CD4-positive, alpha-beta T cell (primary cell): ENCODE results near the gene KXD1. TPM values are rescaled to one million over a fixed set of nuclear protein-coding genes. Genes with fewer than 3 reads are reported as not detected.

ENCODE experiments used
- ATAC-seq: fragments of 200-7000 bp; cut with Tn5 transposase; one replicate; pipeline ENCODE4 v1.10.0; 2022; ENCODE audit warnings: mild to moderate bottlenecking; ENCODE audit not compliant: poor library complexity
- CTCF ChIA-PET: fragments of 350-600 bp; sonication (Branson Sonifier 250); formaldehyde crosslinking; loops from one replicate; lab custom pipeline; 2021; ENCODE audit warnings: antibody characterized with exemption, inconsistent platforms; lab: Charles Lee
- POLR2A ChIA-PET: fragments of 350-600 bp; sonication (Branson Sonifier 250); formaldehyde crosslinking; loops from one replicate; lab custom pipeline; 2021; ENCODE audit warnings: antibody characterized with exemption, inconsistent platforms; lab: Charles Lee
- DNase-seq, 14 experiments: peaks; one replicate each; pipeline ENCODE4 v3.0.0-alpha.2; 2013 to 2020; ENCODE audit warnings: mixed read lengths in 2 of 14
- H3K27ac ChIP-seq, 2 donors: one replicate each; pipeline versions ENCODE4 v1.5.1 to v1.7.0; 2013; ENCODE audit warnings: low read length in 2 of 2, low read depth in 1 of 2, mild to moderate bottlenecking in 1 of 2
- H3K27me3 ChIP-seq, 2 experiments: 1 replicate in 1 of 2; 2 replicates in 1 of 2; pipeline versions ENCODE4 v1.6.1 to v1.7.0; 2013; ENCODE audit warnings: low read length in 2 of 2, control low read depth in 1 of 2, mild to moderate bottlenecking in 1 of 2, moderate library complexity in 1 of 2; ENCODE audit not compliant: insufficient read depth in 2 of 2, control insufficient read depth in 1 of 2
- H3K36me3 ChIP-seq: one replicate; pipeline ENCODE4 v1.6.1; 2013; ENCODE audit warnings: low read length, control low read depth; ENCODE audit not compliant: insufficient read depth
- H3K4me1 ChIP-seq: one replicate; pipeline ENCODE4 v1.6.1; 2013; ENCODE audit warnings: low read length, control low read depth; ENCODE audit not compliant: insufficient read depth
- H3K4me3 ChIP-seq: one replicate; pipeline ENCODE4 v1.5.1; 2013; ENCODE audit warnings: mild to moderate bottlenecking, low read length, moderate library complexity
- H3K9me3 ChIP-seq, 2 experiments: 1 replicate in 1 of 2; 2 replicates in 1 of 2; pipeline versions ENCODE4 v1.6.1 to v1.7.0; 2013; ENCODE audit warnings: low read length in 2 of 2, mild to moderate bottlenecking in 2 of 2, control low read depth in 1 of 2, moderate library complexity in 1 of 2; ENCODE audit not compliant: control insufficient read depth in 1 of 2, insufficient read depth in 1 of 2
- H3K27ac Mint-ChIP-seq: one replicate; pipeline ENCODE4 v1.8.0; 2020; ENCODE audit warnings: mixed read lengths
- H3K27me3 Mint-ChIP-seq: one replicate; pipeline ENCODE4 v1.8.0; 2021; ENCODE audit warnings: mixed read lengths
- H3K36me3 Mint-ChIP-seq: one replicate; pipeline ENCODE4 v1.8.0; 2021; ENCODE audit warnings: low read depth, mixed read lengths
- H3K4me1 Mint-ChIP-seq: one replicate; pipeline ENCODE4 v1.8.0; 2021; ENCODE audit warnings: low read depth, mixed read lengths
- H3K4me3 Mint-ChIP-seq: one replicate; pipeline ENCODE4 v1.8.0; 2020; ENCODE audit warnings: mild to moderate bottlenecking, mixed read lengths
- H3K9me3 Mint-ChIP-seq: one replicate; pipeline ENCODE4 v1.8.0; 2020; ENCODE audit warnings: mixed read lengths
- CTCF ChIP-seq: fragments of 200-600 bp; IDR thresholded peaks from one replicate; pipeline ENCODE4 v1.8.0; 2022; ENCODE audit warnings: antibody characterized with exemption, mild to moderate bottlenecking
- intact Hi-C, 2 experiments: fragments of 100-400 bp; cut with DNase I in 1 of 2; cut with micrococcal nuclease in 1 of 2; formaldehyde crosslinking; loops; one replicate each; pipeline versions ENCODE4 v1.15.1 to v1.9.0; 2023 to 2025; cut with DNase I, micrococcal nuclease
- total RNA-seq, 174 experiments: library from RNA in 2 of 174; stranded (reverse) in 2 of 174; gene quantifications; one replicate each; pipeline ENCODE4 v1.2.3 and lab custom pipeline; 2021 to 2026

Gene KXD1
- total RNA-seq, 2 experiments from 2014 or later = 64.2 to 66.9 TPM

GRCh38 chr19:18594096-18594823 lies 36.6 kb downstream of the KXD1 start:
- H3K9me3 ChIP-seq = no peaks in the 10 kb centered on the region
- peak; percentile 74 for ATAC-seq
- peaks cover 4% of the 10 kb centered on the region for H3K27me3 Mint-ChIP-seq
- peak; percentile 73 for TF ChIP-seq CTCF
- H3K27me3 ChIP-seq = peaks cover 3 to 8% of the 10 kb centered on the region in 2 experiments
- ChIA-PET POLR2A (interaction anchor here (0.6 to 2.1 kb wide), 6 partner anchors 23 to 401 kb away, joined by 3 to 8 read pairs (median 4); partner anchors contain the start of genes ELL, MPV17L2 and UBA52), CTCF (interaction anchor here (0.6 to 2.0 kb wide), 23 partner anchors 9 to 253 kb away, joined by 3 to 11 read pairs (median 4); partner anchors contain the start of genes CRTC1, ELL, UBA52 and UPF1)
- H3K27ac ChIP-seq = no peak overlapping the region
- peaks cover 25% of the 10 kb centered on the region for H3K4me1 Mint-ChIP-seq
- peak overlapping the region; percentile 42 for H3K27ac Mint-ChIP-seq
- peak overlapping the region; percentile 52 for H3K4me3 ChIP-seq
- no peaks in the 10 kb centered on the region for H3K9me3 Mint-ChIP-seq
- peak; percentile 59 to 91 (median 70) for DNase-seq
- peaks cover 5% of the 10 kb centered on the region for H3K36me3 Mint-ChIP-seq
- intact Hi-C loops = loop anchor here (1.0 to 10.0 kb wide), 7 partner anchors 42 to 441 kb away; partner anchors contain the start of genes ARMC6 (in 1 of the 2), COPE (in 1 of the 2), CRTC1 (in 1 of the 2) and DDX49 (in 1 of the 2)
- H3K4me3 Mint-ChIP-seq = peak overlapping the region; percentile 63
- H3K36me3 ChIP-seq = peaks cover 8% of the 10 kb centered on the region
- H3K4me1 ChIP-seq = peaks cover 40% of the 10 kb centered on the region

GRCh38 chr19:18594824-18595373 lies 37.2 kb downstream of the KXD1 start:
- DNase-seq (peak in 1 of 14 experiments; percentile 32), ATAC-seq (peak; percentile 11)
- Mint-ChIP-seq H3K4me1 (peaks cover 21% of the 10 kb centered on the region), H3K27ac (peak overlapping the region; percentile 42), H3K4me3 (peak overlapping the region; percentile 63), H3K36me3 (peaks cover 1% of the 10 kb centered on the region), H3K27me3 (peaks cover 9% of the 10 kb centered on the region), H3K9me3 (no peaks in the 10 kb centered on the region)
- no peak for TF ChIP-seq CTCF
- ChIA-PET CTCF (interaction anchor here (1.1 to 2.0 kb wide), 14 partner anchors 8 to 253 kb away, joined by 3 to 11 read pairs (median 6); partner anchors contain the start of genes CRTC1, ELL and UBA52), POLR2A (interaction anchor here (1.0 to 2.1 kb wide), 2 partner anchors 23 to 50 kb away, joined by 4 to 8 read pairs; partner anchors contain the start of gene UBA52)
- Histone ChIP-seq H3K4me1 (peaks cover 33% of the 10 kb centered on the region), H3K9me3 (no peaks in the 10 kb centered on the region), H3K36me3 (peaks cover 8% of the 10 kb centered on the region), H3K4me3 (peak overlapping the region; percentile 52), H3K27me3 (peaks cover 3 to 10% of the 10 kb centered on the region in 2 experiments), H3K27ac (no peak overlapping the region)
- intact Hi-C loops = loop anchor here (1.0 to 10.0 kb wide), 7 partner anchors 41 to 440 kb away; partner anchors contain the start of genes ARMC6 (in 1 of the 2), COPE (in 1 of the 2), CRTC1 (in 1 of the 2) and DDX49 (in 1 of the 2)

GRCh38 chr19:18595475-18595874 lies 37.8 kb downstream of the KXD1 start:
- no peak for TF ChIP-seq CTCF
- H3K27me3 Mint-ChIP-seq = peaks cover 15% of the 10 kb centered on the region
- Histone ChIP-seq H3K9me3 (no peaks in the 10 kb centered on the region), H3K4me1 (peaks cover 28% of the 10 kb centered on the region), H3K27me3 (peaks cover 3 to 11% of the 10 kb centered on the region in 2 experiments), H3K27ac (no peak overlapping the region), H3K36me3 (peaks cover 7% of the 10 kb centered on the region), H3K4me3 (no peak overlapping the region)
- ChIA-PET CTCF (interaction anchor here (1.8 kb wide), 1 partner anchor 51 kb away, joined by 4 read pairs; no protein-coding TSS in a partner anchor), POLR2A (no interaction called here)
- peaks cover 15% of the 10 kb centered on the region for H3K4me1 Mint-ChIP-seq
- H3K9me3 Mint-ChIP-seq = no peaks in the 10 kb centered on the region
- H3K36me3 Mint-ChIP-seq = no peaks in the 10 kb centered on the region
- no peak overlapping the region for H3K27ac Mint-ChIP-seq
- intact Hi-C loops = loop anchor here in 1 of 2 experiments (10.0 kb wide), 1 partner anchor 439 kb away; the partner anchor contains the start of genes ARMC6 and SUGP2
- ATAC-seq (no peak), DNase-seq (no peak)
- no peak overlapping the region for H3K4me3 Mint-ChIP-seq
